CD4-positive, alpha-beta T cell treated with Interleukin-10 for 1 hour (primary cell): ENCODE measurements around the gene ATP10A.
"Not testable (repeated sequence)": the region's sequence is repeated elsewhere in the genome, so short reads cannot be mapped to it uniquely, and the experiment has no call there.

Experiments used
- DNase-seq: peaks from one replicate; pipeline ENCODE4 v3.0.0-alpha.2; 2020

Gene ATP10A

DNA sequence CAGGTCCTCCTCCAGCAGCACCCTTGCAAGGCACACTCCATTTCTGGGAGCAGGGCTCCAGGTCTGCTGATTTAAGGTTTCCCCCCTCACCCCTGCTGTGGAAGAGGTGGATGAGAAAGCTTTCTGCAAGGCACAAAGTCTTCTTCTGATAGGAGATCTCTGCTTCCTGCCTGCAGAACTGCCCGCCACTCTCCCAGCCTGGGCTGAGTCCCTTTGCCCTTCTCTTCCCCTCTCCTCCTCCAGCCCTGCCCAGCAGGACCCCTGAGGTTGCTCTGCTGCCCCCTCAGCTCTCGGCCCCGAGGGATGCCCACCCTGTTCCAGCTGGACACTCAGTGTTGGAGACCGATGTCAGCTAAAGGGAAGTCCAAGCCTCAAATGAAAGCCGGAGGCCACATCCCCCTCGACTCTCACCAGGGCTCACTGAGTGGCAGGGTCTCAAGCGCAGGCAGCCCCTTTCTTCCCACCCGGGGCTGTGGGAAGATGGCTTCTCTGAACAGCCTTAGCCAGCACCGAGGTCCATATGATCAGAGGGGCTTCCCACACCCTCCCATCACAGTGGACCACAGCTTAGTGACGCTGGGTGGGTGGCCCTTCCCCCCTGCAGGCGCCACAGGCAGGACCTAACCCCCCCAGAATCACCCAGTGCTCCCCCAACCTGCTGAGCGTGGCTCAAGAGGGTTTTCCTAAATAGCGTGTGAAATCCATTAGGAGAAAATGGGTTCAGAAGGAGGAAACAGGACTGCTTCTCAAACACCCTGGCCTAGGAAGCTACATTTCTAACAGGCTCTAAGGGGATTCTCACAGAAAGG, 4.0 kb downstream of the ATP10A start:
- DNase-seq, result no peak

DNA sequence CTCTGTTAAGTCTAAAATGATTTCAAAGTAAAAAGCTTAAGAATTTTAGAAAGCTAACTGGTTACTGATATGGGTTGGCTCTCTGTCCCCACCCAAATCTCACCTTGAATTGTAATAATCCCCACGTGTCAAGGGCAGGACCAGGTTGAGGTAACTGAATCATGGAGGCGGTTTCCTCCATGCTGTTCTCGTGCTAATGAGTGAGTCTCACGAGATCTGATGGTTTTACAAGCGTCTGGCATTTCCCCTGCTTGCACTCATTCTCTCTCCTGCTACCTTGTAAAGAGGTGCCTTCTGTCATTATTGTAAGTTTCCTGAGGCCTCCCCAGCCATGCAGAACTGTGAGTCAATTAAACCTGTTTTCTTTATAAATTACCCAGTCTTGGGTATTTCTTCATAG, 7.1 kb downstream of the ATP10A start:
- DNase-seq, result not testable (repeated sequence)

DNA sequence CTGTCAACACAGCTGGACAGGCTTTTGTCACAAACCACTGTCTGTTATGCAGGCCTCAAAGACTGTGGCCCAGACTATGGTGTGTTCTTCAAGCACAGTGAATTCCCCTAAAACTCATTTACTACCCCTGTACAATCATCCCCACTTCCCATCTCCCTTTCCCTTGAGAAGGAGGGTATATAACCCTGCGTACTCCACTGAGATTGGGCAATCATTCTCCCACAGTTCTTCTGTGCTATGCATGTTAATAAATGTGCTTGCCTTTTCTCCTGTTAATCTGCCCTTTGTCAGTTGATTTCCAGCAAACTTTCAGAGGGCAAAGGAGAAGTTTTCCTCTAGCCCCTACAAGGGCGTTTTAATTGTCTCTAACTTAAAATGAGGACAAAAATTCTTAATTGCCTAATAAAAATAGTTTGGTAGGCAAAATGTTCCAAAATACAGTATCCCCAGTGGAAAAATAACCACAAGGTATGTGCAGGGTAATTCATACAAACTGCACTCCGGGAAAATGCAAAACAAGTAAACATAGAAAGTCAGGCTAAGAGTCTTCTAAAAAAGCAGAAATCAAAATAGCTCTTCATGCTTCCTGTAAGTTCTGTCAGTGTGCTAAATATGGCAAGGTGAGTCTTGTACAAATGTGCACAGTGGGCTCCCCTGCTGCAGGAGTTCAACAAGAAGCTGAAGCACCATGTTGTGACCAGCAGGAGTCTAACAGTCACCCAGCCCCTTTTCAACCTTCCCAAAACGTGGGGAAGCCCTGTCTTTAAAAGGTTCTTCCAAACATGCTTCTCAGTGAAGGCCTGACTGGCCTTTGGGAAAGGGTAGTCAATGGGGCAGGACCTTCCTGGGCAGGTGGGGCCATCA, 10.2 kb downstream of the ATP10A start:
- DNase-seq, result no peak

DNA sequence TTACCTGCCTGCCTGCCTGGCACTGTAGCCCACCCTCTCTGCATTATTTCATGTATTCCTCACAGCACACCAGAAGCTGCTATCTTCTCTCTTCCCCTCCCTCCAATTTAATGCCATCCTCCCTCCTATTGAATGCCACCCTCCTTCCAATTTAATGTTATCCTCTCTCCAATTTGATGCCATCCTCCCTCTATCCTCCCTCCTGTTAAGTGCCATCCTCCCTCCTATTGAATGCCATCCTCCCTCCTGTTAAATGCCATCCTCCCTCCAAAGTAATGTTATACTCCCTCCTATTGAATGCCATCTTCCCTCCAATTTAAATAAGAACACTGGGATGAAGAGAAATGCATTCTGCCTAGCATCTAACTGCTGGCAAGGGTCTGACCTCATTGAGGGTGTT, 11.1 kb downstream of the ATP10A start:
- no peak for DNase-seq

DNA sequence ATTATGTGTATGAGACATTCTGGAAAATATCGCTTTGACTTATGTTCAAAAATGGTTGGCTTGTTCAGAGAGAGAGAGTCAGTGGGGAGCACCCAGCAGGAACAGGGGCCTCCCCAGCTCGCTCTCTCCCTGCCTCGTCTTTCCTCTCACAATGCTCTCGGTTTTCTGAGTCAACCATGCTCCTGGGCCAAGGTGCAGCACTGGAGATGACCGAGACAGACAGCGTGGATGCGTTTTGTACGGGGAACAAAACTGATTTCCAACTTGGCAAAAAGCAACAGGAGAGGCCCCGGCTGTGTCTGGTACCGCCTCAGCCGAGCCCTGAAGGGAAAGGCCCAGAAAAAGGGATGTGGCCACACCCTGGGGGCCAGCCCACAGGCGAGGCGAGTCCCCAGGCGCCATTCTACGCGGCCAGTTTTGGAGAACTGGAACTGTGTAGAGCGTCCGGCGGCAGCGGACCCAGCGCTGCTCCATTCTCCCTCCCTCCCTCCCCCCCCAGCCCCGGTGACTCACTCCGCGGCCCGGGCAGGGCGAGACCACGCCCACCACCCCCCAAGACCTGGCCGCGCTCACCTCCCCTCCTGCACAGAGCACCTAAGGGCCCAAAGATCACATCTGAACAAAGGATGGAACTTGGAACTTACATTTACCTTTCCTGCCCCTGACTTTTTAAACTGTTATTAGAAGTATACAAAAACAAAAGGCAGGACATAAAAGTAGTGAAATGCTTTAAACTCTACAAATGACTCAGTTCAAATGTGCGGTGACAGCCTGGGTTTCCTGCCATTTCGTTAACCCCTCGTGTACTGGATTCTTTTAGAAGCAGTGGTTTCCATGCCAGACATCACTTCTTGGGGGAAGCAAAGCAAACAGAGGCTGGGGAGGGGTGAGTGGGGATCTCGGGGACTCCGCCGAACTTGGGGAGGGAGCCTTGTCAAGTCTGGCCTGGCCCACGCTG, 12.7 kb downstream of the ATP10A start:
- peak; percentile 68 for DNase-seq

- no peak for DNase-seq
Measured at GRCh38 chr15:25849157-25849921, 13.8 kb downstream of the ATP10A start.

DNA sequence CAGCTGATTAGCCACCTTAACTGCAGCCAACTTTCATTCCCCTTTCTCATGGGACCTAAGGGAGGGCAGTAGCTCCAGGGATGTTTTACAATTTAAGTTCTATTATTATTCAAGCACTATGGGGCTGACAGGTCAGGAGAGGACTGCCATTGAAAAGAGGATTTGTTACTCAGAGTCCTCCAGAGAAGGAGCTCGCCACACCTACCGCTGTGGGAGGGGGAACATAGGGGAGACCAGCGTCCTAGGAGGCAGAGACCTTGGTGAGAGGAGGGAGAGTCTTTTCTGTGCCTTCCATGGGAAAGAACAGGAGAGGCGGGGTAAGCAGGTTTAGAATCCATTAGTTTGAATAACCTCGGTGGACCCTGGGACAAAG, 14.4 kb downstream of the ATP10A start:
- no peak for DNase-seq

- no peak for DNase-seq
Measured at GRCh38 chr15:25848325-25848724, 14.8 kb downstream of the ATP10A start.

DNA sequence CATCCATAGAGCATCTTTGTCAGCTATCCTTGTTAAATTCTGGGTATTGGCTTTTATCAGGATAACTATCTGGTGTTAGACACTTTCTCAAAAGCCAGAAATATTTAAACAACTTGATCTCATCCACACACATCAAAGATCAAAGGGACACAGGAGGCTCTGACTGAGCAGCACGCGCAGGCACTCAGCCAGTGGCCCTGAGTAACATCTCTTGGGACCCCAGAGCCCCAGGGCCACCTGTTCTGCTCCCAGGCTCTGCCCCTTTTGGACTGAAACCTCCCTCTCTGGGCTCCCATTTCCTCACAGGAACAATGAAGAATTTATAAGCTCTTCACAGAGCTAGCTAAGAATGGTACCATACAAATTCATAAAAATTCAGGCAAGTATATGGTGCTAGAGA, 16.1 kb downstream of the ATP10A start:
- DNase-seq, result no peak

- peak; percentile 64 for DNase-seq
Measured at GRCh38 chr15:25846377-25846776, 16.8 kb downstream of the ATP10A start.

DNA sequence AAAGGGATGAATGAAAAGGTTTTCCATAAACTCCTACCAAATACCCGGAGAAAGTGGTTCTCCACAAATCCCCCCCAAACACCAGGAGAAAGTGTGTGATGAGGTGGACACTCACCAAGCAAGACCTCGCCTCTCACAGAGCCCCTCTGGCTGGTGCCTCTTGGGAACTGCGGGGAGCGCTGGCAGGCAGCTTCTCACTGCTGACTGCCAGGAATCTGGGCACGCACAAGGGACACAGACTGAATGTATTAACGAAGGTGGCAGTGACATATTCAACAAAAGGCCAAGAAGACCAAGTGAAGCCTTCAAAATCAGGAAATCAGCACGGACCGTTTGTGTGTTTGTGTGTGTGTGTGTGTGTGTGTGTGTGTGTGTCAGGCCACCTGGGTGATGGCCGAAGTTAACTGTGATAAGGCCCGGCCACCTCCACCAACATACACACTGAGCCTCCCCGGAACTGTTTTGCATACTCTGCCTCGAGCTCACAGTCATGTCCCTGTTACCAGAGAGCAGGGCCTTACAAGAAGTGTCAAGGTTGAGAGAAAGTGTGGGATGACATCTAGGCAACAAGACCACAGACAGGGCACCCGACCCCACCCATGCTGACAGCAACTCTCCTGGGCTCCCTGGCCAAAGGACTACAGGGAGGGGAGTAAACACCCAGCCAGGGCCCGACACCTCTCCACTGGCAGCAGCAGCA, 18.0 kb downstream of the ATP10A start:
- no peak for DNase-seq

DNA sequence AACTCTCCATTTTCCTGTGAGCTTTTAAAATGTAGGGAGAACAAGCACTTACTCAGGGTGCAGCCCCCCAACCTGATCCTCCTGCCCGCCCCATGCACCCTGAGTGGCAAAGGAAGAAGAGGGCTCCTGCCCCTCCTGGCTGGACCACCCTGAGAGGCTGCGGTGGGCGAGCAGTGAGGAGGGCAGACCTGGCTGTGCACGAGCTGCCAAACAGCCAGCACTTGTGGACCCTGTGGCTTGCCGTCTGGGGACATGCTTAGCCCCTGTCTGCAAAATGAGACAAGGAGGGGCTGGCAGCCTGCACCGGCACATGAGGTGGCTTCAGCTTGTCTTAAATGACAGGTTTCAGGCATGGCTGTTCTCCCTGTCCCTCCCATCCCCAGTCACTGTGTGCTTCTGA, 18.6 kb downstream of the ATP10A start:
- no peak for DNase-seq

- no peak for DNase-seq
Measured at GRCh38 chr15:25844076-25844475, 19.1 kb downstream of the ATP10A start.

DNA sequence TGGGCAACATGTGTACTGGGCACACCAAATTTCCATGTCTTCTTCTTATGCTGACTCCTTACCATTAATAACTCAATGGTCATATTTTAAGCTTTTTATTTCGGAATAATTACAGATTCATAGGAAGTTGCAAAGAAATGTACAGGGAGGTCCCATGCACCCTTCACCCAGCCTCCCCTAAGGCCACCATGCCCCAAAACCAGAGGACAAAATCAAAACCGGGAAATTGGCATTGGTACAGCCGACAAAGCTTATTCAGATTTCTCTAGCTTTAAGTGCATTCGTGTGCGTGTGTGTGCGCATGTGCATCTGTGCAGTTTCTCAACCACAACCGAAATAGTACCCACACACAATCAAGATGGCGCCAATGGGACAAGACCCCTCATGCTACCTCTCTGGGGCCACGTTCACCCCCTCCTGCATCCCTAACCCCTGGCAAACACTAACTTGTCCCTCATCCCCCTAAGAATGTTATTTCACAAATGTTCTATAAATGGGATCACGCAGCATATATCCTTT, 23.4 kb downstream of the ATP10A start:
- no peak for DNase-seq

DNA sequence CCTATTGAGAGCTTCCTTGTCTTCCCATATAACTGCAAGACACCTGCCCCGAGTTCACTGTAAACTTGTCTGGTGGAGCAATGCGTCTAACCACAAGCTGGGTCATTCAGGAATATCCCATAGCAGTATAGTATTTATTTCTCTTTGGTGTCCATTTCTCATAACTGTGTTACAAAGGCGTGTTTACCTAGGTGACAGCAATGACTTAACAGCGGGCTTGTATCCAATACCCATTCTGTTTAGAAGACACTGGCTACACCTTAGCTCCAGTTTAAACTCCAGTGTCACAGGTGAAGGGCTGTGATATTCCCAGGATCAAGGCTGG, 24.3 kb downstream of the ATP10A start:
- no peak for DNase-seq

- no peak for DNase-seq
Measured at GRCh38 chr15:25838191-25838870, 24.8 kb downstream of the ATP10A start.

DNA sequence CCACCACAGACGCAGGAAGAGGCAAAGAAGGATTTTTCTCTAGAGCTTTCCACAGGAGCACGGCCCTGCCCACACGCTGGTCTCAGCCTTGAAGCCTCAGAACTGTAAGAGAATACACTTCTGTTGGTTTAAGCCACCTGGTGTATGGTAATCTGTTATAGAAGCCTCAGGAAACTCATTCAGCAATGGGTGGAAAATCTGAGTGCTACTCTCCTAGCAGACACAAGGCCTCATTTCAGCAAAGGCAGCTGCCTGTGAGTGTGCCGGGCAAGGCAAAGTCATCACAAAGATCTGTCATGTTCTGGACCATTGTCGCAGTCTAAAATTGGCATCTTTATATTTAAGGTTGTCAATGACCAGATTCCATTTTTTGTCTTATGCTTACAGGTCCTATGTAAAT, 31.0 kb downstream of the ATP10A start:
- no peak for DNase-seq

DNA sequence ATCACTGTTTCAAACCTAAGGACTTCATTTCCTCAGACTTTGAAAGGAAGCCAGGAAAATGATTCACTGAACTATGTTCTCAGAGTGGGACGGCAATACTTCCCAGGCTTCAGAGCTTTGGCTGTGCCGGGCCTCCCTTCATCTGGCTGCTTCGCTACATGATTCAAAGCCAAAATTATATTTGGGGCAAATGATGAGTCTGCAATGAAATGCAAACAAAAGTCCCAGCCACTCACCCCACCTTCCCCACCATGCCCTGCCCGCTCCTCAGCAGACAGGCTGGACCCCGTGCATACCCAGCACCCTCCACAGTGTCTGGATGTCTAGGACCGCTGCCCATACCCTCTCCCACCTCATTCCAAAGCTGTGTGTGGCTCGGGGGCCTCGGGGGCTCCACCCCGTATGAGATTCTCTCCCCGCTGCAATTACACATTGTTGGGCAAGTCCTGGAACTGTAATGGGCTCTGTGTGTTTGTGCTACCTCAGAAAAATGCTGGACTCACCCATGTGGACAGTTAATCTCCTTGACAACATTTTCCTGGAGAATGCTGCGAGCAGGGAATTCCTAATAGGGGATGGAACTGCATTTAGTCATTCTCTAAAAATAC, 32.2 kb downstream of the ATP10A start:
- DNase-seq, result no peak

DNA sequence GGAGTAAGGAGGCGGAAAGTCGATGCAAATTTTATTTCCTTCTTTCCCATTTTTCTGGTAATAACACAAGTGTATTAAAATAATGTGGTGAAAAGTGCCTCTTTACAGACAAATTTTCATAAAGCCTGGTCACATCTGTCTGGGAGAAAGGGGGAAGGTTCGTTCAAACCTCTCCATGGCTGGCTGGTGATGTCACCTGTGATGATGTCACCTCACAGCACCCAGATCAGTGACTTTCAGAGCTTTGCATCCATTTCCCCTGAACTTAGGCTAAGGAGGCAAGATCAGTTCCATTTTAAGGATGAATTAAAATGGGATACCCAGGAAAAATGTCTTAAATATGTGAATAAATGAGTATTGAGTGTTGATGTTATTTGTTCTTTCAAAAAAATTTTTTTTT, 34.1 kb downstream of the ATP10A start:
- DNase-seq, result no peak

DNA sequence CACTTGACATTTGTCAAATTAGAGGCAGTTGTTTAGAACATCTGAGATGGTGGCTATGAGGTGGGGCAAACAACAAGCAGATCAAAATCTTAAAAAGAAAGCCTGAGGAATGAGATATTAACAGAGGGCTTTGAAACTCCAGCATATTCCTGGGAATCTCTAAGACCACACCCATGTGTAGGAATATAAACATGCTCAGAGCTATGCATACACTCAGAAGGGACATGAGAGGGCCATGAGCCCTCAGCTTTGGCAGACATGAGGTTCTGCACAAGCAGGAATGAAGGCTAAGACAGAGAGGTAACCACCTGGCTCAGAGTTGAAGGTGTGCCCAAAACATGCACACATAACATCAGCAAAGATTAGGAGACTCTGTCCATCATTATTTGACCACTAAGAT, 37.9 kb downstream of the ATP10A start:
- no peak for DNase-seq

DNA sequence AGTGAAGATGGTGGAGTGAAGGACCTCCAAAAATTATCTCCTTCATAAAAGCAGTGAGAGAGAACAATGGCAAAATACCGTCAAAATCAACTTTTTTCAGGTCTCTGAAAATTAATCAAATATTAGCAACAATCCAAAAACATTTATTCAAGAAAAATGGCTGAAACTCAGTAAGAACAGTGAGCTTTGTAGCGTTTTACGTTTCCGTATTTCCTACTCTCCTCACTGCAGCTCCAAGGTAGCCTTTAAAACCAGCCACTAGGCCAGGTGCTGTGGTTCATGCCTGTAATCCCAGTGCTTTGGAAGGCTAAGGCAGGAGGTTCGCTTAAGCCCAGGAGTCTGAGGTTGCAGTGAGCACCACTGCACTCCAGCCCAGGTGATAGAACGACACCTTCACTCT, 38.5 kb downstream of the ATP10A start:
- no peak for DNase-seq
